Duodenal mucosa (tissue), 2 donors: ENCODE results near the gene MYH11.
A peak's percentile ranks its signal among the peaks of the same experiment; 100 is the strongest.
"Not testable (repeated sequence)": the region's sequence is repeated elsewhere in the genome, so short reads cannot be mapped to it uniquely, and the experiment has no call there.

ENCODE experiments used
- H3K27ac ChIP-seq: one replicate; pipeline ENCODE4 v1.7.0; 2013; ENCODE audit warnings: low read depth, low read length
- H3K27me3 ChIP-seq, 2 donors: one replicate each; pipeline ENCODE4 v1.7.0; 2013; ENCODE audit warnings: low read length in 2 of 2, control low read depth in 1 of 2; ENCODE audit not compliant: insufficient read depth in 2 of 2, control insufficient read depth in 1 of 2
- H3K36me3 ChIP-seq, 2 donors: one replicate each; pipeline ENCODE4 v1.7.0; 2013; ENCODE audit warnings: low read length in 2 of 2, control low read depth in 1 of 2; ENCODE audit not compliant: insufficient read depth in 2 of 2, control insufficient read depth in 1 of 2
- H3K4me1 ChIP-seq, 2 donors: one replicate each; pipeline ENCODE4 v1.7.0; 2013; ENCODE audit warnings: low read length in 2 of 2, control low read depth in 1 of 2; ENCODE audit not compliant: insufficient read depth in 2 of 2, control insufficient read depth in 1 of 2
- H3K4me3 ChIP-seq, 2 donors: one replicate each; pipeline ENCODE4 v1.7.0; 2013; ENCODE audit warnings: low read length in 2 of 2, low read depth in 1 of 2
- H3K9ac ChIP-seq, 2 donors: one replicate each; pipeline ENCODE4 v1.7.0; 2013; ENCODE audit warnings: low read length in 2 of 2, low read depth in 1 of 2
- H3K9me3 ChIP-seq, 2 donors: one replicate each; pipeline ENCODE4 v1.7.0; 2013; ENCODE audit warnings: low read length in 2 of 2, control low read depth in 1 of 2; ENCODE audit not compliant: control insufficient read depth in 1 of 2

The MYH11 gene

DNA sequence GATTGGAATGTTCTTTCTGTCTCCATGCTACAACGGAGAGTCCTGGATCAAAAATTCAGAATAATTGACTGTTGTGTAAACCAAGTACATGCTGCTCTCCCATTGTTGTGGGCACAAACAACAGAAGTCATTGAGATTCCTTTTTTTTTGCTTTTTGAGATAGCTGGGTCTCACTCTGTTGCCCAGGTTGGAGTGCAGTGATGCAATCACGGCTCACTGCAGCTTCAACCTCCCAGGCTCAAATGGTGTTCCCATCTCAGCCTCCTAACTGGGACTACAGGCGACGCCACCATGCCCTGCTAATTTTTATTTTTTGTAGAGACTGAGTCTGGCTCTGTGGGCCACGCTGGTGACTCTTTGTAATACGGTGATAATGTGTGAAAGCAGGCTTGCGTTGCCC, 182.3 kb downstream of the MYH11 start:
- H3K27me3 ChIP-seq = no peaks in the 10 kb centered on the region
- H3K4me1 ChIP-seq = peaks cover 0 to 6% of the 10 kb centered on the region in 2 donors
- no peaks in the 10 kb centered on the region for H3K9me3 ChIP-seq
- H3K27ac ChIP-seq = no peak overlapping the region
- peaks cover 13 to 41% of the 10 kb centered on the region in 2 donors for H3K36me3 ChIP-seq
- no peak overlapping the region for H3K9ac ChIP-seq
- no peak overlapping the region for H3K4me3 ChIP-seq

GRCh38 chr16:15672514-15673167, 184.2 kb downstream of the MYH11 start:
- H3K36me3 ChIP-seq = peaks cover 6 to 41% of the 10 kb centered on the region in 2 donors
- peaks cover 0 to 6% of the 10 kb centered on the region in 2 donors for H3K4me1 ChIP-seq
- peak overlapping the region in 1 of 2 donors; percentile 24 for H3K9ac ChIP-seq
- no peaks in the 10 kb centered on the region for H3K9me3 ChIP-seq
- H3K27me3 ChIP-seq = no peaks in the 10 kb centered on the region
- H3K4me3 ChIP-seq = no peak overlapping the region
- H3K27ac ChIP-seq = peak overlapping the region; percentile 36

- Histone ChIP-seq H3K9ac (peak overlapping the region in 1 of 2 donors; percentile 24), H3K27ac (peak overlapping the region; percentile 36), H3K36me3 (peaks cover 5 to 42% of the 10 kb centered on the region in 2 donors)
- not testable (repeated sequence) for H3K4me3 ChIP-seq, H3K9me3 ChIP-seq, H3K27me3 ChIP-seq, H3K4me1 ChIP-seq
Observed at GRCh38 chr16:15672127-15672513, 184.7 kb downstream of the MYH11 start.

GRCh38 chr16:15671530-15672117, 185.2 kb downstream of the MYH11 start:
- H3K9me3 ChIP-seq = no peaks in the 10 kb centered on the region
- no peaks in the 10 kb centered on the region for H3K27me3 ChIP-seq
- peaks cover 0 to 6% of the 10 kb centered on the region in 2 donors for H3K4me1 ChIP-seq
- peak overlapping the region; percentile 20 for H3K27ac ChIP-seq
- no peak overlapping the region for H3K9ac ChIP-seq
- H3K36me3 ChIP-seq = peaks cover 5 to 42% of the 10 kb centered on the region in 2 donors
- H3K4me3 ChIP-seq = no peak overlapping the region

- Histone ChIP-seq H3K36me3 (peaks cover 5 to 61% of the 10 kb centered on the region in 2 donors), H3K4me3 (no peak overlapping the region), H3K27me3 (no peaks in the 10 kb centered on the region), H3K9me3 (no peaks in the 10 kb centered on the region), H3K27ac (no peak overlapping the region), H3K9ac (no peak overlapping the region), H3K4me1 (no peaks in the 10 kb centered on the region)
Observed at GRCh38 chr16:15667091-15667742, 189.6 kb downstream of the MYH11 start.

GRCh38 chr16:15665107-15665506, 191.7 kb downstream of the MYH11 start:
- H3K36me3 ChIP-seq = peaks cover 5 to 57% of the 10 kb centered on the region in 2 donors
- H3K4me1 ChIP-seq = no peaks in the 10 kb centered on the region
- H3K27me3 ChIP-seq = no peaks in the 10 kb centered on the region
- H3K9me3 ChIP-seq = no peaks in the 10 kb centered on the region
- no peak overlapping the region for H3K27ac ChIP-seq
- no peak overlapping the region for H3K4me3 ChIP-seq
- no peak overlapping the region for H3K9ac ChIP-seq

DNA sequence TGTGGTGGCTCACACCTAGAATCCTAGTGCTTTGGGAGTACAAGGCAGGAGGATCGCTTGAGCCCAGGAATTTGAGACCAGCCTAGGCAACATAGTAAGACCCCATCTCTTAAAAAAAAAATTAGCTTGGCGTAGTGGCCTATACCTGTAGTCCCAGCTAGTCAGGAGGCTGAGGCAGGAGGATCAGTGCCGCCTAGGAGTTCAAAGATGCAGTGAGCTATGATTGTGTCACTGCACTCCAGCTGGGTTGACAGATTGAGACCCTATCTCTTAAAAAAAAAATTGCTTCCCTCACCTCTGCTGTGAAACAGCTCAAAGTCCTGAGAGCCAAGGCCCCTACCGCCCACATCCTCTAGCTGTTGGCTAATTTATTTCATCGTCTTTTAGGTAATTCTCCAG, 196.6 kb downstream of the MYH11 start:
- no peak overlapping the region for H3K9ac ChIP-seq
- no peaks in the 10 kb centered on the region for H3K9me3 ChIP-seq
- H3K4me3 ChIP-seq = no peak overlapping the region
- H3K27ac ChIP-seq = no peak overlapping the region
- peaks cover 0 to 14% of the 10 kb centered on the region in 2 donors for H3K36me3 ChIP-seq
- no peaks in the 10 kb centered on the region for H3K27me3 ChIP-seq
- no peaks in the 10 kb centered on the region for H3K4me1 ChIP-seq

DNA sequence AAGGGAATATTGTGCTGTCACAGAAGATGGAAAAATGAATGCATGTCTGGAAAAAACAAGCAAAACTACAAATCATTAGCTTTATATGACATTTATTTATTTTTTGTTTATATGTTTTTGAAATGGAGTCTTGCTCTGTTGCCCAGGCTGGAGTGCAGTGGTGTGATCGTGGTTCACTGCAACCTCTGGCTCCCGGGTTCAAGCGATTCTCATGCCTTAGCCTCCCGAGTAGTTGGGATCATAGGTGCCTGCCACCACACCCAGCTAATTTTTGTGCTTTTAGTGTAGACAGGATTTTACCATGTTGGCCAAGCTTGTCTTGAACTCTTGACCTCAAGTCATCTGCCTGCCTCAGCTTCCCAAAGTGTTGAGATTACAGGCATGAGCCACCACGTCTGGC, 198.3 kb downstream of the MYH11 start:
- Histone ChIP-seq H3K36me3 (peaks cover 0 to 15% of the 10 kb centered on the region in 2 donors), H3K9ac (no peak overlapping the region), H3K27me3 (no peaks in the 10 kb centered on the region), H3K4me3 (no peak overlapping the region), H3K4me1 (no peaks in the 10 kb centered on the region), H3K27ac (no peak overlapping the region), H3K9me3 (no peaks in the 10 kb centered on the region)

- Histone ChIP-seq H3K36me3 (peaks cover 0 to 15% of the 10 kb centered on the region in 2 donors), H3K9ac (no peak overlapping the region), H3K27me3 (no peaks in the 10 kb centered on the region), H3K9me3 (no peaks in the 10 kb centered on the region), H3K27ac (no peak overlapping the region), H3K4me3 (no peak overlapping the region), H3K4me1 (no peaks in the 10 kb centered on the region)
Observed at GRCh38 chr16:15658149-15658548, 198.7 kb downstream of the MYH11 start.

- not testable (repeated sequence) for H3K4me1 ChIP-seq, H3K27ac ChIP-seq
Observed at GRCh38 chr16:15655561-15655960, 201.3 kb downstream of the MYH11 start.

More at GRCh38 chr16:15655561-15655960, 201.3 kb downstream of the MYH11 start:
- H3K4me3 ChIP-seq, H3K9ac ChIP-seq, H3K9me3 ChIP-seq, H3K27me3 ChIP-seq: not testable (repeated sequence)
- H3K36me3 ChIP-seq = peaks cover 0 to 12% of the 10 kb centered on the region in 2 donors
